NT2/D1 (cell line): Measurements from ENCODE around the gene FBXW11.

Experiments
- SUZ12 ChIP-seq: IDR thresholded peaks from 2 replicates; pipeline ENCODE4 v1.6.1; 2011; ENCODE audit not compliant: insufficient read length, insufficient read depth; ENCODE audit errors: extremely low read depth
- YY1 ChIP-seq: IDR thresholded peaks from 2 replicates; pipeline ENCODE4 v1.6.1; 2011; ENCODE audit not compliant: insufficient read length, insufficient read depth
- ZNF274 ChIP-seq: IDR thresholded peaks from 2 replicates; pipeline ENCODE4 v1.6.1; 2011; ENCODE audit warnings: mild to moderate bottlenecking, low read depth, low read length

DNA sequence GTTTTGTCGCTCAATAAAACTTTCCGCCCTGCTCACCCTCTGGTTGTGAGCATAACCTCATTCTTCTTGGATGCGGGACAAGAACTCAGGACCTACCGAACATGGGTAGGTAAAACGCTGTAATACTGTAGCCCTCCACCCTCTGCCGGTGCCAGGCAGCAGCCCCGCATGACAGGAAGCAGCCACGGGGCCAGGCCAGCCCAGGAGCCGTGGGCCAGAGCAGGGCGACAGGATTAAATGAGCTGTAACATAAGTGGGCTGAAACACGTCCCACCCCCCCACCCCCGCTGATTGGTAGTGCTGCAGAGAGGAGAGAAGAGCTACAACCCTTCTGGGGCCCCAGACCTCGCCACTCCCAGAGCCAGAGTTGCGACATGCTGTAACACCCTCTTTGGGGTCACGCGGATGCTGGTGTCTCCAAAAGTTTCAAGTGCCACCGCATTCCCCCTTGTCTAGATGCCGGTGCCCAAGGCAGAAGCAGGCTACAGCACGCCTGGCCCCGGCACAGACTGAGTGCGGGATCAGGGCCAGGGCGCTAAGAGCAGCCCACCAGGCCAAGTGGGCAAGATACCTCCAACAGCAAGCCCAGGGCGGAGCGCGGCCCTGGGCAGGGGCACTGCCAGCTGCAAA, 81.8 kb downstream of the FBXW11 start:
- TF ChIP-seq SUZ12 (no peak), YY1 (no peak), ZNF274 (no peak)
